HG03039 (cell line): ENCODE measurements around the gene TACSTD2.
A peak's percentile ranks its signal among the peaks of the same experiment; 100 is the strongest.
"Not testable (repeated sequence)": the region's sequence is repeated elsewhere in the genome, so short reads cannot be mapped to it uniquely, and the experiment has no call there.

Experiments
- ATAC-seq: cut with Tn5 transposase; IDR thresholded peaks from one replicate; pipeline ENCODE4 v1.9.1; 2021; ENCODE audit warnings: mild to moderate bottlenecking, moderate library complexity; ENCODE audit not compliant: unreplicated experiment

TACSTD2 gene

DNA sequence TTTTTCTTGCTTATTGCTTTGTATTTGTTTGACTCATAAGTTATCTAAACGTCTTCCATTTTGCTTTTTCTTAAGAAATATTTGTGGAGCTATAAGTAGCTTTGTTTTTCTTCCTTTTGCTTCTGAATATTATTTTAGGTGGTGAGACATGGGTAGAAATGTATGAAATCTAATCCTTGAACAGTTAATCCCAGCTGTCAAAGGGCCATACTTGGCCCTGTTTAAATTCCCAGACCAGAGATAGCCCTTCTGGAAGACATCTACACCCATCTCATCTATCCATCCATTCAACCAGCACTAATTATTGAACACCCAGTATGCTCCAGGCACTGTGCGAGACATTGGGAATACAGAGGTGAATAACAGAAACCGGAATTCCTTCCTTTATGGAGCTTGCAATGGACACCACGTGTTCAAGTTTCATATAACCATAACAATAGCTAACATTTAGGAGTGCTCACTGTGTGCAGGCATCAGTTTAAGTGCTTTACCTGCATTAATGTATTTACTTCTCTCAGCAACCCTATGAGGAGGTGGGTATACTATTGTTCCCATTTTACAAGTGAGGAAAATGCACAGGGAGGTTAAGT lies 8.7 kb downstream of the TACSTD2 start:
- ATAC-seq, result no peak

DNA sequence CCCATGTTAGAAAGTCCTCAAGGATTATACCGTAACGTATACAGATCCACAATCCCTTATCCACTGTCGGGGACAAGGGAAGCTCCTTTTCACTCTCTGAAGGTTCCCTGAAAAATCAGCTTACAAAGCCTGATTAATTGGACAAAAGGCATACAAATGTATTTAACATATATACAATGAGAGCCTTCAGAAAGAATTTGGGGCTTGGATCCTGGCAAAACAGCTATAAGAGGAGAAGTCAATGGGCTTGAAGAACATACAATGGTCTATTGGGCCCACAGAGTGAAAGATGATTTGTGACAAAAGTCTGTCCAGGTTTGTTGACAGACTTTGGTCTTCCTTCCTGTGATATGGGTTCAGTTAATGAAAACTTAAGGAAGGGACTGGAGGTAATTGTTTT lies 10.7 kb downstream of the TACSTD2 start:
- ATAC-seq, result no peak

DNA sequence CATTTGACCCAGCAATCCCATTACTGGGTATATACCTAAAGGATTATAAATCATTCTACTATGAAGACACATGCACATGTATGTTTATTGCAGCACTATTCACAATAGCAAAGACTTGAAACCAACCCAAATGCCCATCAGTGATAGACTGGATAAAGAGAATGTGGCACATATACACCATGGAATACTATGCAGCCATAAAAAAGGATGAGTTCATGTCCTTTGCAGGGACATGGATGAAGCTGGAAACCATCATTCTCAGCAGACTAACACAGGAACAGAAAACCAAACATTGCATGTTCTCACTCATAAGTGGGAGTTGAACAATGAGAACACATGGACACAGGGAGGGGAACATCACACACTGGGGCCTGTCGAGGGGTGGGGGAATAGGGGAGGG lies 13.3 kb downstream of the TACSTD2 start:
- ATAC-seq, result not testable (repeated sequence)

DNA sequence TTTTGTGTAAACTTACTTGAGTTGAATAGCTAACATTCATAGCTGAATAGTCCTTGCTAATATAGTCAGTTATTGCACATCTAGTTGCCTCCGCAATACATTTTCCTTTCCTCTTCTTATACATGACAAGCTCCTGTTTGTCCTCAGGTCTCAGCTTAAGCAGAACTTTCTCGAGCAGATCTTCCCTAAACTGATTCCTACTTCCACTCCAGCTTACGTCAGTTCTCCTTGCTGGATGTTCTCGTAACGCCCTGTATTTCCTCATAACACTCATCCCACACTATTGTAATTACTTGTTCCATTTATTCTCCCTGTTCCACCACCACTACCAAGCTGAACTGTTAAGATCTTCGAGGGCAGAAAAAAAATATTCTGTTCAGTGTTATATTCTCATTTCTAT lies 15.4 kb downstream of the TACSTD2 start:
- ATAC-seq, result no peak

DNA sequence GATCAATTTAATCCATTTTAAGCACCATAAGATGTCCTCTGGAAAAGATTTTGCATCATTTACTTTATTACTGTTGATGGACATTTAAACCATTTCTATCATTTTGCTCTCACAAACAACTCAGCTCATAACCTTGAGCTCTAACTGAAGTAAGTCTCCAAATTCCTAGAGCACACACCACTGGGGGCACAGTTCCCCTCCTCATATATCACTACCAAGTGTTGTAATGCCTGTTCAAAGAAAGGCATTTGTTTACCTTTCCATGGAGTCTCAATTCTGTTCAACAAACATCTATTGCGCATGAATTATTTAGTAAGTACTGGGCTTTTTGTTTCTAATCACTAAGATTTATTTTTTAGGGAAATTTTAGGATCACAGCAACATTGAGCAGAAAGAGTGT lies 21.7 kb downstream of the TACSTD2 start:
- no peak for ATAC-seq

DNA sequence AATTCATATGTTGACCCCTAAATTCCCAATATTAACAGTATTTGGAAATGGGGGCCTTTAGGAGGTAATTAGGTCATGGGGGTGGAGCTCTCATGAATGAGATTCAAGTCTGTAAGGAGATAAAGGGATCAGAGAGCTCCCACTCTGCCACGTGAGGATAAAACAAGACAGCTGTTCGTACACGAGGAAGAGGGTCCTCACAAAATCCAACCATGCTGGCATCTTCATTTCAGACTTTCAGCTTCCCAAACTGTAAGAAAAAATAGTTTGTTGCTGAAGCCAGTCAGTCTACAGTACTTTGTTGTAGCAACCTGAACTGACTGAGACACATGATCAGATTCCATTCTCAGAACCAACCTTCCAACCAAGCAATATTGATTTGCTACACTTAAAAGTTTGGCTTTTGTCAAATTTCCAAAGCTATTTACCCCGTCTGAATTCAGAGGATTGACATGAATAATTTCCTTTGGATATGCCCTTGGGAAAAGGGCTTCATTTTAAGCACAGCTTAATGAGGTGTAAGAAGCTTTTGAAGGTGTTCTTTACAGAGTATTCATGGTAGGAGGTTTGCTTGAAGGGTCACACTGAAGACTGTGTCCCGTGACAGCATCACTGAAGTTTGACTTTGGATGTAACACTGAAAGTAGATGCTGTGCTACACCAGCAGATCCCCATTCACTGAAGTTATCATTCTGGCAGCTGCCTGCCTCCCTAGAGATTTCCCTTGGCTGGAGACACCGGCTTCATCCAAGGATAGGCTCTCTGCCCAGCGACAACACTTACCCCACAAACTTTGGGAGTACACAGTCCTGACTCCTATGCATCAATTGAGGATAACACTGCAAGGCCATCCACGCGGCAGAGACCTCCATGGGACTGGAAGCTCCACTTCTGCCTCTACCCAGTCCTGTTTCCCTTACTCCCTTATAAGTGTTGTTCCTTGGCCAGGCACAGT lies 25.6 kb downstream of the TACSTD2 start:
- no peak for ATAC-seq

DNA sequence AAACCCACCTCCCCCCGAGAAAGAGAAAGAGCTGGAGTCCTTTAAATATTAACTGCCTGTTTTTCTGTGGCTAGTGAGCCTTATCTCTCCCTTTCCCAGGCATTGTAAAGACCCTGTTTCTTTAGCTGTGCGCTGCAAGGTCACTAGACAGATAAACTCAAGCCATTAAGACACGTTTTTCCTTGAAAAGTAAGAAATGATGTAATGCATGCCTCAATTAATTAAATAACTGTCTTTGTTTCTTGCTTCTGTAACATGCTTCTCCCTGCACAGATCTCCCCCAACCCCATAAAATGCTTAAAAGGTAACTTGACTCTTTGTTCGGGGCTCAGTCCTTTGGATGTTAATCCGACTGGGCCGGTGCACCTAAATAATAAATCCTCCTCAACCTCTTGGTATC lies 27.8 kb downstream of the TACSTD2 start:
- not testable (repeated sequence) for ATAC-seq

DNA sequence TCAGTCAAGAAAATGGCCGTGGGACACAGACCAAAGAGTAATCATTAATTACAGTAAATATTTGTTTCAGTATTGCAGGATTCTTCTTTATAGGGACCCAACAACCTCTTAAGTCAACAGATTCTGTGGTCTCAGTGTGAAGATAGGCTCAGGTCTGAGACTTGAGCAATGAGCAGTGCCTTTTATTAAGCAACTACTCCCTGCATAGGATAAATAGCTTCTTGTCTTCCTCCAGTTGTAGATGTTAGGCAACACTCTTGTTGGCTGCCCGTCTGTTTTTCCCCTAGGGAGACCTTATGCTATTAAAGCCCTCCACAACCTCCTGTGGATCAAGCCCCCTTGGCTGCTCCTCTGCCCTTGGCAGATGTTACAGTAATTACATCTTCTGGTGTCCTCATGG lies 28.7 kb downstream of the TACSTD2 start:
- no peak for ATAC-seq

DNA sequence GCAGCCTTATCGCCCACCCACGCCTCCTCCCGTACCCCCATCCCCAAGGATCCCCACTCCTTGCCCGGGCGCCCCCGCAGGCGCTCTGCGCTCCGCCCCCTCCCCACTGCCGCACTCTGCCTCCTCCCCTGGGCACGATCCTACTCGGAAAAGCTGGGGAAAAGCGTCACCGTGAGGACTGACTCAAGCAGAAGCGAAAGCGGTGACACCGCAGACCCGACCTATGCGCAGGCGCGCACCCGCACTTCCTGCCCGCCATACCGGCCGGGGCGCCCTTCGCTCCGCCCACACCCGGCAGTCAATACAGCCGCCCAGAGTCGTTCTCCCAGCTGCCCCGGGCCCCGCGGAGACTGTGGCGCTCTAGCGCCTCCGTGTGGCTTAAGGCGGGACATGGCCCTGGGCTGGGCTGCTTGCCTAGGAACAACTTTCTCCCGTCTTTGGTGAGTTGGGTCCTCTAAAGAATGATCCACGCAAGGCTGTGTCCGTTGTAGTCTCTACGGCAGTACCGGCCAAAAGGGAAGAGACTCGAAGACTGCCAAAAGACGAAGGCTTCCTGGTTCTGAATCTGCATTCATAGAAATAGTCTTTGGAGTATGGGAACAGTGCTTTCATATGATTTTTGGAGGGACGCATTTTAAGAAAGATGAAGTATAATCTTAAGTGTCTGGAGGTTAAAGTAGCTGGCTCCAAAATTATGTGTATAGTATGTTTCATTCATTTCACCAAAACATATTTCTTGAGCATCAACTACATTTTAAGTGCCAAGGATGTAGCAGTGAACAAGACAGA lies 30.3 kb downstream of the TACSTD2 start, which contains the start of gene OMA1:
Gene OMA1 (minus strand): TSS at position 207 of the 789 bp plus-strand sequence. CDS start 7,432 bp downstream, outside the sequence.
- ATAC-seq, result peak; percentile 94

DNA sequence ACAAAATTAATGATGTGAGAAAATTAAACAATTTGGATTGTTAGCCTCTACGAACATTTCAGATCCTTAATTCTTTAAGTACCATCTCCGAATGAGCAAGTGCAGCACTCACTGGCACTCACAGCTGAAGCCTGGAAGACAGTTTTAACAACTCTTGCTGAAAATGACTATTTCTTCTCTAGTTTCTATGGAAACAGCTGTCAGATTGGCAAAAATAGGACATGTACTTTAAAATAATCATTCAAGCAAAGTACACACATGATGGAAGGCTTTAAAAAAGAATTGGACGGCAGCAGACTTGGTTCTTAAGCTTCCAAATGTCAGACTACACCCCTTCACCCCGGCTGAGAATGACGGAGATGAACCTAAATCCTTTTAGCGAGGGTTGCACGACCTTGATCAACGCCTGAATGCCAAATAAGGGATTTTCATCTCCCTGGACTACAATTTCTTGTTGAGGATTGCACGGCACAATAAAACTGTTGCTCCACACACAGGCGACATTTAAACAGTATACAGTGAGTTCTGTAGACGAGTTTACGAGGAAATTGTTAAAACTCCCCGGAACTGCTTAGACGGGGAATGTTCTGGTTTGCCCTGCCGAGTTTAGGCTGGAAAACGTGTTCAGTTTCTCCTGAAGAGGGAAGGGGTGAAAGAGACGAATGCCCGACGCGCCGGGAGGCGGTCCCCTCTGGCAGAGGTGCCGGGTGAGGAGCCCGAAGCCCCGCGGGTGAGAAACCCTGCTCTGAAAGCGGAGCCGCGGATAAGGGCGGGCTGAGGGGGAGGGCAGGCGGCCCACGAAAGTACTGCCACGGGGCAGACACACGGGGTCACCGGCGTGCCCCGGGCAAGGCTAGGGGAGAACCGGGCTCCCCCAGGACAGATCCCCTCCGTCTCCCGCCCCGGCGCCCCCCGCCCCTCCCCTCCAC lies 31.2 kb downstream of the TACSTD2 start:
- ATAC-seq, result peak; percentile 35

DNA sequence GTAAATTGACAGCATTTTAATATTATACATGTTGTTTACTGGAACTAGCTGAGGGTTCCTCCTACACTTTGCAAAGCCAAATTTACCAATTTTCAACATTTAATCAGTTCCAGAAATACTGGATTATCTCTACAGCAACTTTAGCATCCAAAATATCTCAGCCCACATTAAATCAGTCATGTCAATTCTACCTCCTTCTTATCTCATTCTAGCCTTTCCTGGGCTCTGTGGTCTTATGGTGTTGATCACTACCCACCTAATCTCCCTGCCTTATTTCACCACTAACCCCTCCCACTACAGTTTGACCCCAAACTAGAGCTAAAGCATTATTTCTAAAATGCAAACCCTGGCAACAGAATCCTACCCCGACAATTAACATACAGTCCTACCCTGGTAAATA lies 33.8 kb downstream of the TACSTD2 start:
- no peak for ATAC-seq

DNA sequence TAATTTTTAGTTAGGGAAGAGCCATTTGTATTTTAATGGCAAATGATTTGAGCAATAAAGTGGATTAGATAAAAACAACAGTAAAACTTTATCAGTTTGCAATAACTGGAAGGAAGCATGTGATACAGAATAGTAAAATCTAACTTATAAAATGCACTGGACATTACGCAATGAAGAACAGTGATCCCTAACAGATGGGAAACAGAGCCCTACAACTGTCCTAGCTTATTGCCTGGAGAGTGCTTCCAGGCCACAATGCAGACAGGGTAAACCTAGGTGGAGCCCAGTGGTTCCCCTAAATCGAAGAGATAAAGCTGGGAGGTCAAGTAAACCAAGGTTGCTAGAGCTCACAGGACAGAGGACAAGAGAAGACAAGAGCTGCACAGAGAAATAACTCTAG lies 37.5 kb downstream of the TACSTD2 start:
- ATAC-seq, result no peak

DNA sequence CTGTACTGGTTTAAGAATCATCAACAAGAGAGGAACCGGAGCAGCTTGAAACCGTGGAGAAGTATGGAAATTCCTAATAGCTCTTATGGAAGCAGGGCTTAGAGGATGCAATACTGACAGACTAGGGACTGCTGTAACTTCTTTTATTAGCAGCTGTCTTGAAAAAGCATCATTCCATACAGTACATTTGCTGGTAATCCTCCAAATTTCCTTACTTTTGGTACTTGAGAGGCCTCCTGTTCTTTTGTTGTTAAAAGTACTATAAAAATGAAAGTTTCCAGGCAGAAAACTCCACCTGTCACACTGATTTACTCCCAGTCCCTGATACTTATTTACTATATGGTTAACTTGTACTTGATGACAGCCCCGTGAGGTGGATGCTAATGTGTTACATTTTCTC lies 38.2 kb downstream of the TACSTD2 start:
- no peak for ATAC-seq

DNA sequence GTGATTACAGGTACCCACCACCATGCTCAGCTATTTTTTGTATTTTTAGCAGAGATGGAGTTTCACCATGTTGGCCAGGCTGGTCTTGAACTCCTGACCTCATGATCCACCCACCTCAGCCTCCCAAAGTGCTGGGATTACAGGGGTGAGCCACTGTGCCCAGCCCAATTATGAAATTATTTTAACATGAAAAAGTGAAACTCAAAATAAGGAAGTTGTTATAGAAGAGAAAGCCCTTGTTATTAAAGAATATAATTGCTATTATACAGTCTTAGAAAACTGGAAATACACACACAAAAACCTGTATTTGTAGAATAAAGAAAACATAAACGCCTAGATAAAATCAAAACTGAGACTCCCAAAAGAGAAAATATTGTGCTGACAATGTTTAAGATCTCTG lies 45.2 kb downstream of the TACSTD2 start:
- ATAC-seq, result not testable (repeated sequence)

DNA sequence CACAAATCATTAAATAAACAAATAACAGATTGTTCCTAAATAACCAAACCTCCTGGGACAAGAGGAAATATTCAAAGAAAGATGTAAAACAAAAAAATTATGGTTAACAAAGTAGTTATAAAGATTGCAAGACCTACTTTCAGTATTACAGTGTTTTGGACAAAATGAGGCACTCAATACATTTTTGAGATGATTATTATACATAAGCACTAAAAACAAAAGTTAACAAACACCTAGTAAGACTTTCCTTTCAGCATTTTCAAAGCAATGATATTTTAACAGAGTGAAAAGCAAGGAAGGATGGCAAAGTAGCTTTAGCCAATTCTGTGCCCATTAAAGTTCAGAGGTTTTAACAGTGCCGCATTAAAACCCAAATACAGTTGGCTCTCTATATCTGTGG lies 47.8 kb downstream of the TACSTD2 start:
- ATAC-seq, result no peak

DNA sequence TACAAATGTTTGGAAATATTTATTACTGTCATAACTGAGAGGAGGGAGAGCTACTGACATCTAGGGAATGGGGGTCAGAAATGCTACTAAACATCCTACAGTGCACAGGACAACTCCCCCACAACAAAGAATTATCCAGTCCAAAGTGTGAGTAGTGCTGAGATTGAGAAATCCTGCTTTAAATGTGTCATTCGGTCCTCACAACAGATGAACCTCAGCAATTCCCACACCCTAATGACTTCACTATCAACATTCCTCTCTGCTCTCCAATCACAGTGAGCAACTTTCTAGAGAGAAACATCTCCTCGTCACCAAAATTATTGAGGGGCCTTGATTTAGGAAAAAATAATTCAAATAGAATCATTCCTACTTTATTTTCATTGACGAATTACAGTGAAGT lies 48.5 kb downstream of the TACSTD2 start:
- ATAC-seq, result no peak
